HG02981 (cell line): ENCODE measurements around the gene ST7.

ENCODE experiments used
- ATAC-seq: cut with Tn5 transposase; IDR thresholded peaks from one replicate; pipeline ENCODE4 v1.9.1; 2021; ENCODE audit warnings: mild to moderate bottlenecking, moderate library complexity; ENCODE audit not compliant: unreplicated experiment

The ST7 gene

DNA sequence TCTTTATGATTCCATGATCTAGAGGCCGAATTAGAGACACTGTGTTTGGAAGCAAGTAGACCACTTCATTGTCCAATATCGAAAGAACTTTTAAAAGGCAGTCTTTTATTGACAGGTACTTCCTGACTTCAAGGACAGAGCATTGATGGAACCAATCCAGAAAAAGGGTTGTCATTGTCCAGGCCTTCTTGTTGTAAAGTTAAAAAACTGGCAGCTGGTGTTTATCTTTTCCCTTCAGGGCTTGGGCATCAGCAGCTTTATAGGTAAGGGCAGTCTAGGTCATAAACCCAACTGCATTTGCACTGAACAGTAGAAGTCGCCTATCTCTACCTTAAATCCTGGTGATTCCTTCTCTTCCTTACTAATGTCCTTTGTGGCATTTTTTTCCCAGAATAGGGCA is 95.6 kb downstream of the ST7 start:
- no peak for ATAC-seq

DNA sequence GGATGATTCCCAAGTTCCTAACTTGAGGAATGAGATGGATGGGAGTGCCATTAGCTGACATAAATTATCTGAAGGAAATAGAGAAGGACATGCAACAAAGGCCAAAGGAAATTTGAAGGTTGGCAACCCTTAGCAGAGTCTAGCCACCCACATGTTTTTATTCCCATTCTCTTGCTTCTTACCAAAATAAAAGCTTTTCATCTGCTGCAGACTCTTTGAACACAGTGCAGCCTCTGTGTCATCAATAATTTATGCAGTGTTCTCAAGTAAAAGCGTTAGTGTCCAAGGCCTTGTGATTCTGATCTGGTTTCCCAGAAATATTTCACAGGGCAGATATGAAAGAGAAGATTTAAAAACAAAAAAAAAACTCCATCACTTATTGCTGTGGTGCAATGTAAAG is 98.5 kb downstream of the ST7 start:
- no peak for ATAC-seq

- no peak for ATAC-seq
These were observed 100.1 kb downstream of the ST7 start for GRCh38 chr7:117053432-117053831.

DNA sequence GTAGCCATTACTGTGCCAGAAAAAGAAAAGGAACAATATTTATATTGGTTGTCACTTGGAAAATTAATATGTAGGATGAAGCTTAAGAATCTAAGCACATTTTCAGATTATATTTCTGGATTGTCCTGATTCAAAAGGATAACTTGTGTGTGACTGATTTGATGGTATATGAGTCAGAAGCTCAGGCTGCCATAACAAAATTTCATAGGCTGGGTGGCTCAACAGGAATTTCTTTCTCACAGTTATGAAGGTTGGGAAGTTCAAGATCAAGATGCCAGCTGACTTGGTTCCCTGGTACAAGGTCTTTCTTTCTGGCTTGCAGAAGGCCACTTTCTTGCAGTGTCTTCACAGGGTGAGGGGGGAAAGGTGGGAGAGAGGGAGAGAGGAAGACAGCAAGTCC is 108.5 kb downstream of the ST7 start:
- ATAC-seq = no peak

DNA sequence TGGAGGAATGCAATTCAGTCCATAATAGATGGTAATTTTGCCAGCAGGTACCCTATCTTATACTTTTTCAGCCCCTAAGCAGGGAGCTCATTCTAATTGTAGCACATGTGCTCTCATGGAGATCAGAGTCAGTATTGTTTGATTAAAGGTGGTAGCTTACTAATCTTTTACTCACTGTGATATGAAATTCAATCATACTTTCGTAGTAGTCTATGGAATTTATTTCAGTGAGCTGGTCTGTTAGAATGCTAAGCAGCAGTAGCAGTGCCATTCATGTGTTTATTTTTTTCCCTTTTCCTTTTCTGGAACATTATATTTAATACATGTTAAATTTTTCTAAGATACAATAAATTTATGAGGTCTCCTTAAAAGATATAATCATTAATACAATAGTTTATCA is 109.0 kb downstream of the ST7 start:
- ATAC-seq = no peak

- ATAC-seq = no peak
These were observed 111.4 kb downstream of the ST7 start for GRCh38 chr7:117064688-117065087.

GRCh38 chr7:117065571-117066150 is 112.4 kb downstream of the ST7 start:
- no peak for ATAC-seq

GRCh38 chr7:117066668-117067067 is 113.4 kb downstream of the ST7 start:
- peak; percentile 66 for ATAC-seq

DNA sequence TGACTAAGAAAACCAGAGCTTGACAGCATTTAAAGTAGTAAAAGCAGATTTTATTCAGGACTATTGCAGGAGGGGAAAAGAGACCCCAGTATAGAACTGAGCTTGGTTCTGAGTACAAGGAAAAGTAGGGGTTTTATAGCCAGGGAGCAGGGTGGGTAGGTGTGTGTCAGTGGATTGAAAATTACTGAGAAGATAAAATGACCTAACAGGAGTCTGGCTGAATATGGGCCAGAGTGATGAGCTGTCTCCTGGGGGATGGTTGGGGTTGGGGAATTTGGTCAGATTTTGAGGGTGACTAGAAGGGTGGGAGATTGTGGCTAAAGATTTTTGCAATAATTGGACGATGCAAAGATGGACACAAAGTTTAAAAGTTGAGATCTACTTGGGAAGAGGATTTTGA is 114.0 kb downstream of the ST7 start:
- no peak for ATAC-seq

DNA sequence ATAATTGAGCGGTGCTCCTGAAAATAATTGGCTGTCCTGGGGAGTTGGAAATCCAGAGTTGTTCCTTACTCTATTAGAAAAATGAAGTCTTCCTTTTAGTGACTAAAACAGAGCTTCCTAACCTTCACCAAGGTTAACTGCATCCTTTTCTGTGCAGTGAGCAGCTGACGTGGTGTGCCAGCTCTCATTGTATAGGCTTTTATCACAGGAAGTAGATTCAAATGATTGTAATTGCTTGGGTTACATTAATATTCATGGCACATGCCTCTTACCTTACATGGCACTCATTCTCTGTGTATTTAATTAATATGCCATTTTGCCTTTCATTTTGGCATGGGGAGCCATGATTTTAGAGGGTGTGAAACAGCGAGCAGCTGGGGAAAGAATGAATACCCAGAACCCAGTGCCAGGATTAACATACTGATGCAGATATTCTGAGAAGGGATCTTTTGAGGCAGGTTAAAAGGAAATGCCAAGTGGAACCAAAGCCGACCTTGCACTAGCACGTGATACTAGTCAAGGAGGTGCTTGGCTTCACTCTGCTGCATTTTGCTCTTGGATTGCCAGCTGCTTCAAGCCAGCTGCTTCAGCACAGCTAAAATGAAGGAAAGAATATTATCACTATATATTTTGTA is 115.3 kb downstream of the ST7 start:
- ATAC-seq = no peak

DNA sequence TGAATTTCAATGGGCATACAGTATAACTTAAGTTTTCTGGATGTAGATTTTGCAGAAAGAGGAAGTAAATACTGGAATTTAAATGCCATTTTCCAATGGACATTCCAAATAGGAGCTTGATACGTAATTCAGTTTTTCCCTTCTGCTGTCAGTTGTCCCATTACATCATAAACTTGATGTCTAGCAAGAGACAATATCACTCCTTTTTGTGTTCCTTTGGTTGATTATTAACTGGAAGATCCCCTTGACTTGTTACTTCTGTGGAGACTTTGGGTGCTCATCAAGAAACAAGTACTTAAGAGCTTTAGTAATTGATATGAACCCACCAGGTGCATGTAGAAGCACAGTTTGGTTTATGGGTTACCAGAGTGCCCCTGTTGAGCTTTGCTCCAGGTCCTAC is 116.1 kb downstream of the ST7 start:
- peak; percentile 46 for ATAC-seq

DNA sequence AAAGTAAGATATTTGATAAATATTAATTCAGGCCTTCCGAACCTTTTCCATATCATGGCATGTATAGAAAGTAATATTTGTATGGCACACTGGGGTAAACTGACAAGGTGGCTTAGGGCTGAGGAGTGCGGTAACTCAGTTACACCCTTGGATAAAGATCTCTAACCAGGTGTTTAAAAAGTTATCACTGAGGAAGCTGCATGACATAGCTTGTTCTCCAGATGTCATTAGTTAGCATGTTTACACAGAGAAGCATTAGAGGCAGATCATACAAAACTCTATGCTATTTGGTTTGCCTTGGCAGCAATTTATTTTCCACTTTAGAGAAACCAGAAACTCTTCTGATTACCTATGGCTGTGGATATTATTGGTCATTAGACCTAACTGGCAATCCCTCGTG is 118.2 kb downstream of the ST7 start:
- no peak for ATAC-seq

GRCh38 chr7:117072620-117073118 is 119.4 kb downstream of the ST7 start:
- ATAC-seq = peak; percentile 55

- ATAC-seq = no peak
These were observed 121.1 kb downstream of the ST7 start for GRCh38 chr7:117074378-117074777.

GRCh38 chr7:117075934-117076333 is 122.6 kb downstream of the ST7 start:
- ATAC-seq = no peak

DNA sequence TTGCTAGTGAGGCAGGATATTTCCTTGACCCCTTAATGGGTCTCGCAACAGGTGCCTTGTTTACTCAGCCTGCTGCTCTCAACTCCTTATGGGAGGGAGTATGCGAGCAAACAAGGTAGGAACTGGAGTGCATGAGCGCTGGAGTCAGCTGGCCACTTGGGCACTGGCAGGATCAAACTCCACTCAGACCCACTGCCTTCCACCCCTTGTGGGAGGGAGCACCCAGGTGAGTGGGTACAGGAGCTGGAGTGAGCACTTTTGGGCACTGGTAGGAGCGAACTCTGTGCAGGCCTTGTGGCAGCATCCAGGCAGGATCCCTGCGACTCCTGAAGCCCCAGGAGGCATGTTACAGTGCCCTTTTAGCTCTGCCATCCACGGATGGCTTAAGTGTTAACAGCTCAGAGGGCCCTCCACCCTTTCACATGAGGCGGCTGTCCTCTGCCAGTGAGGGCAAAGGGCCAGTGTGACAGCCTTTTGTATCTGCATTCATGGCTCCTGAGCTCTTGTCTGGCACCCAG is 123.2 kb downstream of the ST7 start:
- ATAC-seq = no peak

DNA sequence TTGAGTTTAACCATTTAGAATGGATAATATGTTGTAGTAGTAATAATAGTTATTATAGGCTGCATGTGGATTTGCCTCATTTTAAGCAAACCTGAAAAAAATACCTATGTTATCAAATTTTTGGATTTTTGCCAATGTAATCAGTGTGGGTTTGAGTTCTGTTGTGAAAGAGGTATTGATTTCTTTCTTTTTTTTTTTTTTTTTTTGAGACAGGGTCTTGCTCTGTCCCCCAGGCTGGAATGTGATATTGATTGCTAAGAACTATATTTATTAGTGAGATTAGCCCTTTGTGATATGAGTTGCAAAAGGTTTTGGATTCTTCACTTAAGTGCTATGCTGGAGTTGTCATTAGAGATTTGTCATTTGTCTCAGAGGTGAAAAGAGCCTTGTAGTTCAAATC is 124.4 kb downstream of the ST7 start:
- no peak for ATAC-seq

DNA sequence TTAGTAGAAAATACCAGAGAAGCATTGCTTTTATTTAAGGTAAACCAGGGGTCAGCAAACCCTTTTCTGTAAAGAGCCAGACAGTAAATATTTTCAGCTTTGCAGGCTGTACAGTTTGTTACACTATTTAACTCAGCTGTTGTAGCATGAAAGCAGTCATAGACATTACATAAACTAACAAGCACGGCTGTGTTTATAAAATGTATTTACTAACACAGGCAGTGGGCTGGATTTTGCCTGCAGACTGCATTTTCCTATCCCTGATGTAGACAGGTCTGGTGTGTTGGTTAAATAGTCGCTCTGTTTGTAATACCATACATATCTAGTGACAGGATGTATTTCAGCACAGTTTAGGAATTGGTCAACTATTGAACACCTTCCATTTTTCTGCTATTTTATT is 129.3 kb downstream of the ST7 start:
- ATAC-seq = no peak

- no peak for ATAC-seq
These were observed 130.3 kb downstream of the ST7 start for GRCh38 chr7:117083648-117084047.

DNA sequence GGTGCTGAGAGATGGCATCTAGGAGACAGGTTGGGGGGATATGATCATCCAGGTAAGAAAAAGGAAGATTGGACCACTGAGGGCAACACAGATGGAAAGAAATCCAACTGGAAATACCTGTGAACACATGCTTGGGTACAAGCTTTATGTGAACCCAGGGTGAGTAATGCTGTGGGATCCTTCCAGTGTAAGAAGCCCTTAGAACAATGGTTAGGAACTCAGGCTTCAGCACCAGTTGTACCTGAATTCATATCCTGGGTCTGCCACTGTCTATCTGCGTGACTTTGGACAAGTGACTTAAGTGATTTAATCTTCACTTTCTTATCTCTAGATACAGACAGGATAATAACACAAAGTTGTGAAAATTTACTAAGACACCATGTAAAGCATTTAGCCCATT is 131.0 kb downstream of the ST7 start:
- no peak for ATAC-seq

- ATAC-seq = no peak
These were observed 132.0 kb downstream of the ST7 start for GRCh38 chr7:117085275-117085674.

DNA sequence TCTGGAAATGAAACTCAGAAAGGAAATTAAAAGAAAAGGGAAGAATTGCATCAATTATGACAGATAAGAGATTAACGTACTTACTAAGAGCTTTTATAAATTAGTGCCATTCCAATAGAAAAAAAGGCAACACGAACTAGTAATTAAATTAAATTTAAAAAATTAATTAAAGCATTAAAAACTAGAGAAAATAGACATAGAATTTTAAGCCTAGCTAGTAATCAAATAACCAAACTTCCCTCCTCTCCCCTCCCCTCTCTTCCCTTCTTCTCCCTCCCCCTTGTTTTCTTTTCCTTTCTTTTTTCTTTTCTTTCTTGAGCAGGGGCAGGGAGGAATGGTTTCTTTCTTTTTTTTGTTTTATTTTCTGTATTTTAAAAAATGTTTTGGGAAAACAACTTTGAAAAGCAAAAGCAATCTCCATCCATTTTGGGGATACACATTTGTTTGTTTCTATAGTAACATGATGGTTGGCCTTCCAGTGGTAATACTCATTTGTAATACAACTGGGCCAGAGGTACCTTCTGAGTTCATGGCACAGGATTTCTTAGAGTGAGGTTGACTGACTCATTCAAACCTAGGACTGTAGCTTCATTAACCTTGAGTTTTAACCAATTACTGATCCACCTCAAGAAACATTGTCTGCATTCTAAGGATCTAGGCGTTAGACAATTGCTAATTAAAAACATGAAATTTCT is 132.6 kb downstream of the ST7 start:
- ATAC-seq = peak; percentile 74
